Neuronal stem cell (in vitro differentiated cells): ENCODE results near the gene CACNA1I.

Experiments used
- DNase-seq: peaks from one replicate; pipeline ENCODE4 v3.0.0-alpha.2; 2013; ENCODE audit warnings: low spot score
- H2AFZ ChIP-seq: one replicate; pipeline ENCODE4 v1.6.1; 2013; ENCODE audit warnings: mild to moderate bottlenecking, low read length, inconsistent platforms
- H2AK5ac ChIP-seq: 2 replicates; pipeline ENCODE4 v1.6.1; 2013; ENCODE audit warnings: low read depth, mild to moderate bottlenecking, inconsistent platforms, low read length, moderate library complexity, mixed read lengths
- H2BK120ac ChIP-seq: 2 replicates; pipeline ENCODE4 v1.6.1; 2013; ENCODE audit warnings: low read depth, mild to moderate bottlenecking, inconsistent platforms, low read length, moderate library complexity, mixed read lengths
- H2BK12ac ChIP-seq: one replicate; pipeline ENCODE4 v1.6.1; 2013; ENCODE audit warnings: low read length, inconsistent platforms
- H2BK15ac ChIP-seq: 2 replicates; pipeline ENCODE4 v1.6.1; 2013; ENCODE audit warnings: mild to moderate bottlenecking, low read length, inconsistent platforms, mixed read lengths
- H2BK5ac ChIP-seq: one replicate; pipeline ENCODE4 v1.6.1; 2013; ENCODE audit warnings: inconsistent platforms, mild to moderate bottlenecking, low read length, moderate library complexity
- H3K14ac ChIP-seq: one replicate; pipeline ENCODE4 v1.6.1; 2013; ENCODE audit warnings: low read length, inconsistent platforms
- H3K18ac ChIP-seq: 2 replicates; pipeline ENCODE4 v1.6.1; 2013; ENCODE audit warnings: low read length, inconsistent platforms
- H3K23ac ChIP-seq: 2 replicates; pipeline ENCODE4 v1.6.1; 2013; ENCODE audit warnings: low read depth, mild to moderate bottlenecking, mixed read lengths, low read length, inconsistent platforms; ENCODE audit not compliant: poor library complexity
- H3K27ac ChIP-seq: replicated peaks from 3 replicates; pipeline ENCODE4 v1.5.1; 2013; ENCODE audit warnings: low read length, inconsistent platforms
- H3K27me3 ChIP-seq, 3 experiments: 2 replicates each; pipeline ENCODE4 v1.6.1; 2013; ENCODE audit warnings: low read length in 3 of 3, mild to moderate bottlenecking in 2 of 3, inconsistent platforms in 1 of 3, low read depth in 1 of 3, mixed read lengths in 1 of 3, moderate library complexity in 1 of 3; ENCODE audit not compliant: control insufficient read depth in 3 of 3, insufficient read depth in 3 of 3
- H3K36me3 ChIP-seq, 2 donors: replicated peaks in 1 of 2; 2 replicates each; pipeline ENCODE4 v1.6.1; 2013; ENCODE audit warnings: low read length in 2 of 2; ENCODE audit not compliant: control insufficient read depth in 2 of 2, insufficient read depth in 2 of 2
- H3K4ac ChIP-seq: 2 replicates; pipeline ENCODE4 v1.6.1; 2013; ENCODE audit warnings: inconsistent platforms, mild to moderate bottlenecking, low read length, moderate library complexity
- H3K4me1 ChIP-seq, 2 donors: 1 replicate in 1 of 2; 2 replicates in 1 of 2; pipeline ENCODE4 v1.6.1; 2013; ENCODE audit warnings: low read length in 2 of 2, low read depth in 1 of 2; ENCODE audit not compliant: control insufficient read depth in 2 of 2, insufficient read depth in 1 of 2
- H3K4me2 ChIP-seq: one replicate; pipeline ENCODE4 v1.6.1; 2013; ENCODE audit warnings: mild to moderate bottlenecking, low read length, inconsistent platforms; ENCODE audit not compliant: insufficient read depth, poor library complexity, severe bottlenecking
- H3K4me3 ChIP-seq, 2 donors: 2 replicates each; pipeline ENCODE4 v1.5.1; 2013; ENCODE audit warnings: low read length in 2 of 2, mild to moderate bottlenecking in 2 of 2, inconsistent platforms in 1 of 2, moderate library complexity in 1 of 2
- H3K79me1 ChIP-seq: one replicate; pipeline ENCODE4 v1.6.1; 2013; ENCODE audit warnings: low read depth, mild to moderate bottlenecking, inconsistent platforms, low read length, moderate library complexity
- H3K9ac ChIP-seq: one replicate; pipeline ENCODE4 v1.6.1; 2013; ENCODE audit warnings: mild to moderate bottlenecking, low read depth, low read length, inconsistent platforms; ENCODE audit not compliant: poor library complexity
- H3K9me3 ChIP-seq, 2 donors: replicated peaks in 1 of 2; 2 replicates each; pipeline versions ENCODE3 to v1.6.1; 2013; ENCODE audit warnings: low read length in 2 of 2, mild to moderate bottlenecking in 2 of 2, inconsistent platforms in 1 of 2, low read depth in 1 of 2, mixed read lengths in 1 of 2, moderate library complexity in 1 of 2; ENCODE audit not compliant: control insufficient read depth in 2 of 2, insufficient read depth in 1 of 2
- H4K8ac ChIP-seq: one replicate; pipeline ENCODE4 v1.6.1; 2013; ENCODE audit warnings: low read depth, mild to moderate bottlenecking, inconsistent platforms, low read length, moderate library complexity
- H4K91ac ChIP-seq: one replicate; pipeline ENCODE4 v1.6.1; 2013; ENCODE audit warnings: low read length, low read depth, mild to moderate bottlenecking, inconsistent platforms; ENCODE audit not compliant: poor library complexity
- WGBS, 2 donors: extraction: QIAGEN DNeasy Blood & Tissue Kit; methylation state at CpG; one replicate each; pipeline ENCODE4 v1.1.7; 2013; ENCODE audit warnings: missing lambda C conversion rate in 2 of 2, mixed read lengths in 1 of 2; ENCODE audit not compliant: insufficient read length in 2 of 2, insufficient replicate concordance in 1 of 2; ENCODE audit errors: extremely low coverage in 2 of 2; 5-methylcytosine and 5-hydroxymethylcytosine counted together

Gene CACNA1I

GRCh38 chr22:39596601-39597000 is 26.0 kb downstream of the CACNA1I start:
- no peak for DNase-seq
- Histone ChIP-seq H2BK5ac (no peak overlapping the region), H3K4ac (no peak overlapping the region), H3K9ac (no peak overlapping the region), H3K14ac (no peak overlapping the region), H2BK12ac (no peak overlapping the region), H4K91ac (no peak overlapping the region), H2BK120ac (no peak overlapping the region), H3K4me2 (no peak overlapping the region), H3K79me1 (peaks cover 3% of the 10 kb centered on the region), H2AK5ac (no peak overlapping the region), H2BK15ac (no peak overlapping the region), H3K4me3 (no peak overlapping the region), H3K9me3 (no peaks in the 10 kb centered on the region), H3K36me3 (no peaks in the 10 kb centered on the region), H3K18ac (no peak overlapping the region), H4K8ac (no peak overlapping the region), H3K27me3 (peaks cover 0 to 27% (median 18%) of the 10 kb centered on the region in 3 experiments), H3K4me1 (peaks cover 0 to 15% of the 10 kb centered on the region in 2 donors), H3K27ac (no peak overlapping the region), H2AFZ (no peak overlapping the region), H3K23ac (no peak overlapping the region)
- WGBS, 2 donors = no CpG with 5 or more reads among the region's 6 CpGs

GRCh38 chr22:39597236-39597869 is 26.8 kb downstream of the CACNA1I start:
- Histone ChIP-seq H3K9ac (peak overlapping the region; percentile 21), H3K23ac (no peak overlapping the region), H2BK12ac (peak overlapping the region; percentile 16), H3K4ac (no peak overlapping the region), H2AK5ac (peak overlapping the region; percentile 47), H4K91ac (no peak overlapping the region), H3K79me1 (no peaks in the 10 kb centered on the region), H3K36me3 (no peaks in the 10 kb centered on the region), H3K14ac (peak overlapping the region; percentile 71), H3K18ac (peak overlapping the region; percentile 48), H3K27me3 (peaks cover 0 to 26% (median 18%) of the 10 kb centered on the region in 3 experiments), H3K4me3 (no peak overlapping the region), H3K4me1 (peaks cover 0 to 11% of the 10 kb centered on the region in 2 donors), H4K8ac (no peak overlapping the region), H2AFZ (no peak overlapping the region), H3K4me2 (no peak overlapping the region), H2BK15ac (peak overlapping the region; percentile 49), H2BK120ac (peak overlapping the region; percentile 47), H3K27ac (no peak overlapping the region), H3K9me3 (no peaks in the 10 kb centered on the region), H2BK5ac (no peak overlapping the region)
- no CpG with 5 or more reads among the region's 8 CpGs for whole genome bisulfite sequencing, 2 donors
- no peak for DNase-seq

GRCh38 chr22:39598017-39598965 is 27.7 kb downstream of the CACNA1I start:
- no peaks in the 10 kb centered on the region for H3K36me3 ChIP-seq
- H4K91ac ChIP-seq = no peak overlapping the region
- H3K27ac ChIP-seq = no peak overlapping the region
- H2BK15ac ChIP-seq = peak overlapping the region; percentile 49
- no peak overlapping the region for H2BK12ac ChIP-seq
- H4K8ac ChIP-seq = no peak overlapping the region
- H3K9ac ChIP-seq = peak overlapping the region; percentile 53
- no peaks in the 10 kb centered on the region for H3K79me1 ChIP-seq
- no peak overlapping the region for H2BK5ac ChIP-seq
- H2AK5ac ChIP-seq = peak overlapping the region; percentile 52
- peak overlapping the region; percentile 43 for H3K23ac ChIP-seq
- peak; percentile 45 for DNase-seq
- H3K4me1 ChIP-seq = peaks cover 0 to 7% of the 10 kb centered on the region in 2 donors
- no peak overlapping the region for H2AFZ ChIP-seq
- no peak overlapping the region for H3K14ac ChIP-seq
- H2BK120ac ChIP-seq = peak overlapping the region; percentile 47
- no peak overlapping the region for H3K4ac ChIP-seq
- H3K9me3 ChIP-seq = no peaks in the 10 kb centered on the region
- peak overlapping the region; percentile 5 for H3K18ac ChIP-seq
- peaks cover 0 to 18% (median 16%) of the 10 kb centered on the region in 3 experiments for H3K27me3 ChIP-seq
- H3K4me2 ChIP-seq = peak overlapping the region; percentile 31
- peak overlapping the region in 1 of 2 donors; percentile 2 for H3K4me3 ChIP-seq
- no CpG with 5 or more reads among the region's 36 CpGs for WGBS, 2 donors
